ENCODE data around the gene ODR4.

DNA sequence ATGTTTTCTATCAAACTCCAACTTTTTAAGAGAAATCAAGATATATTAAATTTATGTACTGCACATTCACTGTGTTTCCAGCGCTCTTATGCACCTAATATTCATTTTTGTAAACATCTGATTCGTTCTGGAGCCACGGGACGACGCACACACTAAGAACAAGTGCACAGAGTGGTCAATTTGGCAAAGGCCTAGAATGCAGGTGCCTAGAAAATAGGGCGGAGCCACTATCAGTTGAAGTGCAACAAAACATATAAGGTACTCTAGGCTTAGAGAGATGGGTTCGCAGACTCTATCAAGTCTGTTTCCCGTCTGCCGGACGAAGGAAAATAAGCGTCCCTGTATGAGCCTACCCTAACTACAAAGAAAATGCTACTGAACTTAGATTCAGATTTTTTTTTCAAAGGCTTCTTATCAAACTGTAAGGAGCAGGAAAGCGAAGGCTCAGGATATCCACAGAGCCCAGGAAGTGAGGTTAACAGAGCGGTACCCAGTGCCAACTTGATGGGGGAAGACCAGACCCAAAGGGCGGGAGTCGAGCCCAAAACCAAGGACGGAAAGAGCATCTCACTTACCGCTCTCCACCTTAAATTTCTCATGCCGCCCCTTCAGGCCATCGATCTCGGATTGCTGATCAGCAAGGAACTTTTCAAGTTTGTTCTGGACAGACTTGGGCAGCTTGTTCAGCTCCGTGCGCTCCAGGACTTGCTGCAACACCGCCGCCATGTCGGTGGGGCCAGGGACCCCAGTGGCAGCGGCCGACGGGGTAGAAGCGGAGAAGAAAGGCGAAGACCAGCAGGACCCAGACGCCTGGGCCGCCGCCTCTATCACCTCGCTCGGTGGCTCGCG lies 1.1 kb upstream of the ODR4 start:
- TF ChIP-seq POLR2A (IDR thresholded peaks at IDR 0.05; ENCODE audit: low read depth, low read length): no peak
- TF ChIP-seq POLR2AphosphoS5 (IDR thresholded peaks at IDR 0.05; ENCODE audit: low read depth, low read length): no peak
- no peak for TF ChIP-seq SPI1 (IDR thresholded peaks at IDR 0.05; ENCODE audit: low read depth, low read length)

Data from GM12891 (cell line).